Esophagus squamous epithelium (tissue), 4 donors: Measurements from ENCODE around the gene BANP.

Experiments used
- POLR2A ChIP-seq, 4 donors: fragments of 450-650 bp; IDR thresholded peaks; one replicate each; pipeline ENCODE4 v1.6.1; 2017; ENCODE audit warnings: antibody characterized with exemption in 4 of 4, mild to moderate bottlenecking in 4 of 4, moderate library complexity in 3 of 4
- TF ChIP-seq, protein P1 (sequence below), 6 experiments: fragments of 450-650 bp in 4 of 6; fragments of 200-600 bp in 2 of 6; sonication (generic) in 2 of 6; IDR thresholded peaks; one replicate each; pipeline ENCODE4 v1.5.1; 2016 to 2019; ENCODE audit warnings: antibody characterized with exemption in 6 of 6, mild to moderate bottlenecking in 4 of 6, moderate library complexity in 4 of 6

DNA sequence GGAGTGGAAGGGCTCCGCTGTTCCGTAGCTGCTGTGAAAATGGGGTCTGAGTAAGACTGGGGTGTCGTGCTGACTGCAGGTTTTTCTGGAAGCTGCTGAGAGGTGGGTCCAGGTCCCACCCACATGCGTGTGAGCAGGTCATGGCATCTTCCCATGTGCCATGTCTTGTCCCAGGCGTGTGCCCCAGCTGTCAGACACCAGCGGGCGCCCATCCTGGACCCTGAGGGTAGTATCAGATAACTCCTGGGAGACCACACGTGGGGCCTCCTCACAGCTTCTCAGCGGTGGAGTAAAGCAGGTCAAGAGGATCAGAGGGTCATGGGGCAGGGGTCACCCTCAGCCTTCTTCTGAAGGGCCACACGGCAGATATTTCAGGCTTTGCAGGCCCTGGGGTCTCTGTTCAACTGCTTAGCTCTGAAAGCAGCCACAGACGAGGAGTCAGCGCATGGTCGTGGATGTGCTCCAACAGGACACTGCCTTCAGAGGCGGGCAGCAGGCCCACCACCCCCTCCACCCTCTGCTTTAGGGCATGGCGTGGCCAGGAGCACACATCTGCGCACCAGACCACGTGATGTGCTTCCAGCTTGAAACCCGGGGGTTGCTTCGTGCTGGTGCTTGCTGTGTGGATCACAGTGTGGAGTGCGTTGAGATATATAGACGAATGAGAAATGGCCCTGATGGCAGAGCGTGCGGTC lies 68.7 kb downstream of the BANP start:
- TF ChIP-seq, protein P1, sequence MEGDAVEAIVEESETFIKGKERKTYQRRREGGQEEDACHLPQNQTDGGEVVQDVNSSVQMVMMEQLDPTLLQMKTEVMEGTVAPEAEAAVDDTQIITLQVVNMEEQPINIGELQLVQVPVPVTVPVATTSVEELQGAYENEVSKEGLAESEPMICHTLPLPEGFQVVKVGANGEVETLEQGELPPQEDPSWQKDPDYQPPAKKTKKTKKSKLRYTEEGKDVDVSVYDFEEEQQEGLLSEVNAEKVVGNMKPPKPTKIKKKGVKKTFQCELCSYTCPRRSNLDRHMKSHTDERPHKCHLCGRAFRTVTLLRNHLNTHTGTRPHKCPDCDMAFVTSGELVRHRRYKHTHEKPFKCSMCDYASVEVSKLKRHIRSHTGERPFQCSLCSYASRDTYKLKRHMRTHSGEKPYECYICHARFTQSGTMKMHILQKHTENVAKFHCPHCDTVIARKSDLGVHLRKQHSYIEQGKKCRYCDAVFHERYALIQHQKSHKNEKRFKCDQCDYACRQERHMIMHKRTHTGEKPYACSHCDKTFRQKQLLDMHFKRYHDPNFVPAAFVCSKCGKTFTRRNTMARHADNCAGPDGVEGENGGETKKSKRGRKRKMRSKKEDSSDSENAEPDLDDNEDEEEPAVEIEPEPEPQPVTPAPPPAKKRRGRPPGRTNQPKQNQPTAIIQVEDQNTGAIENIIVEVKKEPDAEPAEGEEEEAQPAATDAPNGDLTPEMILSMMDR (IDR thresholded peaks at IDR 0.05), result no peak
- no peak for TF ChIP-seq POLR2A (IDR thresholded peaks at IDR 0.05)
